ENCODE measurements around the gene GPR156.
"Not testable (repeated sequence)": the region's sequence is repeated elsewhere in the genome, so short reads cannot be mapped to it uniquely, and the experiment has no call there.

GPR156 gene

DNA sequence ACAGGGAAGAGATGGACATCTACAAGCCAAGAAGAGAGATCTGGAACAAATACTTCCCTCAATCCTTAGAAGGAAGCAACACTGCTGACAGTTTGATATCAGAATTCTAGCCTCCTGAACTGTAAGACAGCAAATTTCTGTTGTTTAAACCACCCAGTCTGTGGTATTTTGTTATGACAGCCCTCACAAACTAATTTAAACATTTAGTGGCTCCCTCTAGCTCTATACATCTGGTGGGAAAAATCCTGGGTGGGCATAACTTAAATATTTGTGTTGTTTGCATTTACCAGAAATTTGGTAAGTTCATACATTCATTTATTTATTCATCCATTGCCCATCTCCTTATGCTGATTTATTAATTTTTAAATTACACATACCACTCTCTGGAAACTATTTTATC lies 128.3 kb downstream of the GPR156 start:
- DNase-seq, result peak; percentile 80

DNA sequence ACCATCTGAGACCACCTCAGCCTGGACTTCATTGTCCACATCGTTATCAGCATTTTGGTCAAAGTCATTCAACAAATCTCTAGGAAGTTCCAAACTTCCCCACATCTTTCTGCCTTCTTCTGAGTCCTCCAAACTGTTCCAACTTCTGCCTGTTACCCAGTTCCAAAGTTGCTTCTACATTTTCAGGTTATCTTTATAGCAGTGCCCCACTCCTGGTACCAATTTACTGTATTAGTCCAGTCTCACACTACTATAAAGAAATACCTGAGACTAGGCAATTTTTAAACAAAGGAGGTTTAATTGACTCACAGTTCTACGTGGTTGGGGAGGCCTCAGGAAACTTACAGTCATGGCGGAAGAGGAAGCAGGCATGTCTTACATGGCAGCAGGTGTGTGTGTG lies 129.3 kb downstream of the GPR156 start:
- DNase-seq, result not testable (repeated sequence)

DNA sequence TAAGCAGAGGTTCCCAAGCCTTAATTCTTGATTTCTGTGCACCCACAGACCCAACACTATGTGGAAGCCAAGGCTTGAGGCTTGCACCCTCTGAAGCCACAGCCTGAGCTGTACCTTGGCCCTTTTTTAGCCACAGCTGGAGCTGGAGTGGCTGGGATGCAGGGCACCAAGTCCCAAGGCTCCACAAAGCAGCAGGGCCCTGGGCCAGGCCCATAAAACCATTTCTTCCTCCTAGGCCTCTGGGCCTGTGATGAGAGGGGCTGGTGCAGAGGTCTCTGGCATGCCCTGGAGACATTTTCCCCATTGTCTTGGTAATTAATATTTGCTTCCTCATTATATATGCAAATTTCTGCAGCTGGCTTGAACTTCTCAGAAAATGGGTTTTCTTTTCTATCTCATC lies 129.9 kb downstream of the GPR156 start:
- no peak for DNase-seq

DNA sequence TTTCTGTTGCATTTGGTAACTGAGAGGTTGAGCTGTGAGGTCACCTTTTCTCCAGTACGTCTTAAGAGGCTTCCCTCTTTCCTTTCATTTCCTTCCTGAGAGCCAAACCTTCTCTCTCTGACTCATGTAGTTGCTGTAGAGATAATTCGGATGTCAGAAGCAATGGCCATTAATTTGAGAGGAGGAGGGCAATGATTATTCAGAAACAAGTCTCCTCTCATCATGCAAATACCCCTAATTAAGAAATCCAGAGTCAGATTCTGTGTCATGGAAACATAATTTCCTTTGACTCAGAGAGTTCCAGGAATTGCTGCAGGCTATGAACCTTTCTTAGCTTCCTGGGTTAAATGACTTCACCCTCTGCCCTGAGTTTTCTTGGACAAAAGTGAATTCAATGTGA lies 131.7 kb downstream of the GPR156 start:
- peak; percentile 91 for DNase-seq

DNA sequence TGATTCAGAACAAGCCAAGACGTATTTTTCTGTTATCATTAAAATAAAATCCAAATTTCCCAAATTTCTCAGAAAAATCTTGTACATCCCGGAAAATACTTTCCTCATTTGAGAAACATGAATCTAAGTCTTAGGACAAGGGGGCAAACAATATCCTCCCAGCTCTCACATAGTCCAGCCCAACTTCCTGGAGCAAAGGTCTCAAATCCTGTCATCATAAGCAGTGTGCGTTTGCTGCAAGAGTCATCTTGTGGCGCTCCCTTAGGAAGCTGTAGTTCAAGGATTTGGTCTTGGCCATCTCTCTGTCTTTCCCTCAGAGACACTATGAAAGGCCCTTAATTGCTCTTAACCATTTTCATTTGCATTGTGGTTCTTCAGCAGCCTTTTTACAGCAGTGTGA lies 133.2 kb downstream of the GPR156 start:
- DNase-seq, result no peak

DNA sequence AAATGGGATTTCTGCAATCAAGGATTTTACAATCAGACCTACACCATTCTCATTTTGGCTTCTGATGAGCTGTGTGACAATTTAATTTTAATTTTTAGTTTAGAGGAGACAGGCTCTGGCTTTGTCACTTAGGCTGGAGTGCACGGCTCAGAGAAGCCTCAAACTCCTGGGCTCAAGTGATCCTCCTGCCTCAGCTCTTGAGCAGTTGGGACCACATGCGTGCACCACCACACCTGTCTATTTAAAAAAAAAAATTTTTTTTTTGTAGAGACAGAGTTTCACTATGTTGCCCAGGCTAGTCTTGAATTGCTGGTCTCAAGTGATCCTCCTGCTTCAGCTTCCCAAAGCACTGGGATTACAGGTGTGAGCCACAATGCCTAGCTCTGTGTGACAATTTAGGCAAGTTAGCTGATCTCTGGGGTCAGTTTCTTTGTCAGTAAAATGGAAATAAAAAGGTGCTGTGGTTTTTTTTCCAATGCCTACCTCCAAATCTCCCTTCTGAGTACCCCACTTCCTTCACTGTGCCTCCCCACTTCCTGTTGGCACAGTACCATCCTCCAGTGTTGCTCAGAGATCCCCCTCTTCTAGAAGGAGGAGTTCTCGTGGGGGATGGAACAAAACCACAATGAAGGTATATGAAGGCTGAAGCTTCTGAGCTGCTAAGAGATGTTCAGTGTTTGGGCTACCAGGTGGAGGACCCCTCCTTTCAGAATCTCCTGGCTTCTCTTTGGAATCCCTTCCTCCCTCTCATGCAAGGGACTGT lies 136.7 kb downstream of the GPR156 start:
- DNase-seq, result no peak

DNA sequence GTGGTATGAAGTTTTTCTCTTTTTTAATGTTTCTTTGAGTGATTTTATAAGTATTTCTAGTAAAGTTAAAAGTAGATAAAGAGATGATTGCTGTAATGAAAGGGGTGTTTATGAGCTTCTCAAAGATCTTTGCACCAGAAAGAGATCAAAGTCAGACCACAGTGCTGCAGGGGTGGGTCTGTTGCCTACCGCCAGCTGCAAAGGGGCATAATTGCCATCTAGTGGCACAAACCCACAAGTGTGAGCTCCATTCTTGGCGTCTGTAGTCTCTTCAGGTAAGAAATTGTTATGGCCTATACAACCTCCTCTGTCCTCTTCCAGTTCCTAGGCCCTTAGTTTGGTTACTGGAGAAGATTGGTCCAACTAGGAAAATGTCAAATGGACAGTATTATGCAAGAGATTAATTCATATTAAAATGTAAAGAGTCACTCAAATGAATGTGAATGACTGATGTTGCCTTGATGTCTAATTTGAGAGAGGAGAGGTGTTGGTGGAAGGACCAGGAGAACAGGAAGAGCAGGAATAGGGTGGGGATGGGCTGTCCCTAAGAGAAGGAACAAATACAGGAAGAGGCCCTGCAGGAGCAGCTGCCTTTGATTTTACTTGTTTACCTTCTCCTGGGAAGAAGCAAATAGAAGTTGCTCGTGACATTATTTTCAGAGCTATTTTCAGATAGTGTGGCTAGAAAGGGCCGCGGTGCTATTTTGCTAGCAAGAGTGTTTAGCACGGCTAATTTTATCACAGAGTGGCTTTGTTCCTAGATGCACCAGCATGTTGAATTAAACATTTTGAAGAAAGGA lies 137.8 kb downstream of the GPR156 start:
- DNase-seq, result no peak

DNA sequence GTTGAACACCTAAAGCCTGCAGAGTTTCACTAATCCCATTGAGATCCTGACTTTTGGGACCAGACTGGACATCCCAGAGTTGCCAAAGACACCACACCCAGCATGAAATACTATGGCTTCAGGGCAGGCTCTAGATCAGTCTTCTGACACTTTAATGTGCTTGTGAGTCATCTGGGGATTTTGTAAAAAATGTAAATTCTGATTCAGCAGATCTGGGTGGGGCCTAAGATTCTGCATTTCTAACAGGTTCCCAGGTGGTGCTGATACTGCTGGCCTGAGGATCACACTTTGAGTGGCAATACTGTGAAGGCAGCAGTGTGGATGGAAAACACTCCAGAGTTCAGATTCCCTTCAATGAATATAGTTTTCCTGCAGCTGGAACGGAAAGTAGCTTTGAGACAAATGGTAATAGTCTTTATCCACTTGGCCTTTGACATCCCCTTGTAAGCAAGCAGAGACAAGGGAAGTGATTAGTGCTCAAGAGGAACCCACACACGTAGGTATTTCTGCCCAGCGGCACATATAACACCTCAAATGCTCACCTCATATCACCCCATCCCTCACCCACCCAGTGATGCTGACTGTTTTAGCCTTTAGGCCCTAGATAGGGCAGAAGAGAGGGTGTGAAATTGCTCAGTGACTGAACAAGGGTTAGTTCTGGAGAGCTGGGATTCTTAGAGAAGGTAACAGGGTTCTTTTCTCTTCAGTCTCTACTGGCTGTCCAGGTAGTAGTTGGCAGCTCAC lies 139.3 kb downstream of the GPR156 start:
- peak; percentile 73 for DNase-seq

DNA sequence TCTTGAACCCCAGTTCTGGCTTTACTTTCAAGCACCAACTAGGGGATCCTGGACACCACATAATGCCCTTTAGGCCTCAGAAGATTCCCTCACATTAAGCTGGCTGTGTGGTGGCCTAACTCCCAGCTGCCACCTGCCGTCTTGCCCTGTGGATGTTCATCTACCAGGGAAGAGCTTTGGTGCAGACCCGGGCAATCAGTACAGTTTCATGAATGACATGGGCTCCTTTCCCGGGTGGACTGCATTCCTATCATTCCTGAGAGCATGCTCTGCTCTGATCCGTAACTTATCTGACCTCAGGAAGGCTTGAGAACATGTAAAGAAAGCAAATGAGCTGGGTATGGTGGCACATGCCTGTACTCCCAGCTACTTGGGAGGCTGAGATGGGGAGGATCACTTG lies 140.8 kb downstream of the GPR156 start:
- peak; percentile 61 for DNase-seq

DNA sequence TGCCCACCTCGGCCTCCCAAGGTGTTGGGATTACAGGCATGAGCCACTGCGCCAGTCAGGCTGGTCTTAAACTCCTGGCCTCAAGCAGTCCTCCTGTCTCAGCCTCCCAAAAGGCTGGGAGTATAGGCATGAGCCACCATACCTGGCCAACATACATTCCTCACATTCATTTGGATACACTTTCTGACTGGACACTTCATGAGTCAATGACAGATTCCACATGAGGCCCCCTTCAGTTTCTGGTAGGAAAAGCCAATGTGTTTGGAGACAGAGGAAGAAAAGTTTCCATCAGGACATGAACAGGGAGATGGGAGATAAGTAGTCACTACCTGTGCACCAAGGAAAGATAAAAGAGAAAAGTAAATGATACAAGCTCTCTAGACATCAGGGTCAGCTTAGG lies 141.3 kb downstream of the GPR156 start:
- no peak for DNase-seq

DNA sequence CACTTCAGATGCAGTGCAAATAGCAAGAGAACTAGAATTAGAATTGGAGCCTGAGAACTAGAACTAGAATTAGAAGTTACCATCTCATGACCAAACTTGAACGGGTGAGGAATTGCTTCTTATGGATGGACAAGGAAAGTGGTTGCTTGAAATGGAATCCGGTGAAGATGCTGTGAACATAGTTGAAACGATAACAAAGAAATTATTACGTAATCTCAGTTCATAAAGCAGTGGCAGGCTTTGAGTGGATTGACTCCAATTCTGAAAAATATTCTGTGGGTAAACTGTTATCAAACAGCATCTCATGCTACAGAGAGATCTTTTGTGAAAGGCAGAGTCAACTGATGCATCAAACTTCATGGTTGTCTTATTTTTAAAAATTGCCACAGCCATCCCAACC lies 142.8 kb downstream of the GPR156 start:
- no peak for DNase-seq

DNA sequence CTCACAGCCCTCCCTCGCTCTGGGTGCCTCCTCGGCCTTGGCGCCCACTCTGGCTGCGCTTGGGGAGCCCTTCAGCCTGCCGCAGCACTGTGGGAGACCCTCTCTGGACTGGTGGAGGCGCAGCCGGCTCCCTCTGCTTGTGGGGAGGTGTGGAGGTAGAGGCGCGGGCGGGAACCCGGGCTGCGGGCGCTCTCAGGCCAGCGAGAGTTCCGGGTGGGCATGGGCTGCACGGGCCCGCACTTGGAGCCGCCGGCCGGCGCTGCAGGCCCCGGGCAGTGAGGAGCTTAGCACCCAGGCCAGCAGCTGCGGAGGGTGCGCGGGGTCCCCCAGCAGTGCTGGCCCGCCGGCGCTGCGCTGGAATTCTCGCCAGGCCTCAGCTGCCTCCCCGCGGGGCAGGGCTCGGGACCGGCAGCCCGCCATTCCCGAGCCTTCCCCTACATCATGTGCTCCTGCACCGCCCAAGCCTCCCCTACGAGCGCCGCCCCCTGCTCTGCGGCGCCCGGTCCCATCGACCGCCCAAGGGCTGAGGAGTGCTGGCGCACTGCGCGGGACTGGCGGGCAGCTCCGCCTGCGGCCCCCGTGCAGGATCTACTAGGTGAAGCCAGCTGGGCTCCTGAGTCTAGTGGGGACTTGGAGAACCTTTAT lies 144.8 kb downstream of the GPR156 start:
- no peak for DNase-seq

DNA sequence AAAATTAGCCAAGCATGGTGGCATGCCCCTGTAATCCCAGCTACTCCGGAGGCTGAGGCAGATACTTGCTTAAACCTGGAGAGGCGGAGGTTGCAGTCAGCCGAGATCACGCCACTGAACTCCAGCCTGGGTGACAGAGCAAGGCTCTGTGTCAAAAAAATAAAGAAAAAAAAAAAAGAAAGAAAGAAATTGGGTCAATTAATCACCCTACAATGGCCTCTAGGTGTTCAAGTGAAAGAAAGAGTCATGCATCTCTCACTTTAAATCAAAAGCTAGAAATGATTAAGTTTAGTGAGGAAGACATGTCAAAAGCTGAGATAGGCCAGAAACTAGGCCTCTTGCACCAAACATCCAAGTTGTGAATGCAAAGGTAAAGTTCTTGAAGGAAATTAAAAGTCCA lies 145.9 kb downstream of the GPR156 start:
- no peak for DNase-seq

DNA sequence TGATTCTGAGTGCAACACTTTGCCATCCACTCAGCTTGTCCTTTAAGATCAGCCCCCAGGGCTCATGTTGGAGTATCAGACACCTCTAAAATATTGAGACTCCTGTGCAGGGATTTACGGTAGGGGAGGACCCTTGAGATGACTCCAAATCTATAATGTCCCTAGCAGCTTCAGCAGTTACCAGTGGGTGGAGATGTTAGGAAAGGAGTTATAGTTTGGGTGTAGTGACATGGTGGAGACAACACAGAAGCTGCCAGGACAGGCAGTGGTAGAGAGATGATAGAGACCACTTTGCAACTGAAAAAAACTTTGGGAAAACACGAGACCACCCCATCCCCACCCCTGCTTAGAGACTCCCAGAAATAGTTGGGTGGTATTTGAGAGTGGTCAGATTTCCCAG lies 147.5 kb downstream of the GPR156 start:
- DNase-seq, result no peak

DNA sequence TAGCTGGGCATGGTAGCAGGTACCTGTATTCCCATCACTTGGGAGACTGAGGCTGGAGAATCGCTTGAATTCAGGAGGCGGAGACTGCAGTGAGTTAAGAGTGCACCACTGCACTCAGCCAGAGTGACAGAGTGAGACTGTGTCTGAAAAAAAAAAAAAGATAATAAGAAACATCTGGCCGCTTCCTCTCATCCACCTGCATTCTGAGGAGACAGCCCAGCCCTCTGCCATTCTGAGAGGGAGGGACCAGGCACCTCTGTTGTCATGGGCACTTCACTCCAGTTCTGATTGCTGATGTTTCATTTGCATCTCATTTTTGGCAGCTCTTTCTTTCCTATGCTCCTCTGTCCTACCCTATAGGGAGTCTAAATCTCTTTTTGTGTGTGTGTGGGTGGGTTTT lies 154.4 kb downstream of the GPR156 start:
- no peak for DNase-seq

DNA sequence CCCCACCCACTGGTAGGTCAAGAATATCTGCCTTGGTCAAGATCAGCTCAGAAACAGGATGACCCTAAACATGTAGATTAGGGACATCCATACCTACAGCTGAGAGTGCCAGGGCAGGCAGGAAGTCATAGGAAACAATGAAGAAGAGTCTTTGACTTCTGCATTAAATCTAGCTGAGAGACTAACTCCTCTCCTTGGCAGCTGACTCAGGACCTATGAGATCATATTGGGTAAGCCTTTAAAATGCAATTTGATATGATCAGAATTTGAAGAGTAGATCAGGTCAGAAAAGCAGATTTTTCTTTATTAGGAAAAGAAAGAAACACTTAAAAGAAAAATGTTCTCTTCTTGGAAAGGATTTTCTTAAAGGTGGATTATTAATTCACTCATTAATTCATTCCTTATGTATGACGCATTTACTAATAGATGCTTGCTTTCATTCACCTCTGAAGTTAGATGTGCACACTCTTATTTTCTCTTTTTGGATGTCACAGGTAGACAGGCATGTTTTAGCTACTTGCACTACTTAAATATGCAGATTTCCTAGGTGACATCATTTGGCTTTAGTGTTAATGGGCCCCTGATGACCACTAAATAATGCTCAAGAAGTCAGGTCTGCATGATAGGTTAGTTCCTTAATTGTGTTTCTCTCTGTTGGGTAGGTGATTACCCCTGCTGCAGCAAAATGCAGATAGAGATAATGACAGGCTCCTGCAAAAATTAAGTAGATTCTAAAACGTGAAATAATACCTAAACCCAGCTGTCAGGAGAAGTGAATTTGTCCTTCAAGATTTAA lies 155.1 kb downstream of the GPR156 start:
- peak; percentile 38 for DNase-seq

DNA sequence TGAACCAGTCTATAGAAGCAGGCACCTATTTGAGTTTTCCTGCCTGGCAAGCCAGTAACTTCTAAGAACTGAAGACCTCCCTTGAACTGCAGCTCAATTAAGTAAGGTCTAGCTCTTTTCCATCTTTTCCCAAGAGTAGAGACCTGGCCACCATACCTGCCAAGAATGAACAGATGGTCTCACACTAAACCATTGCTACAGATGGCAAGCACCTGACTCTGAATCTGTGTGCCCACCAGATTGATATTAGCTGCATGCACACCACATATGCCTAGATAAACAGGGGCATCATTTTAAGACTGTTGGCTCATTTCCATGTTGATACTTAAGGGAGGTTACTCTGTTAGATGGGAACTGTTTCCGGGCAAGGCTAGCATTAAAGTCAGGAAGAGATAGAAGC lies 156.0 kb downstream of the GPR156 start:
- no peak for DNase-seq

DNA sequence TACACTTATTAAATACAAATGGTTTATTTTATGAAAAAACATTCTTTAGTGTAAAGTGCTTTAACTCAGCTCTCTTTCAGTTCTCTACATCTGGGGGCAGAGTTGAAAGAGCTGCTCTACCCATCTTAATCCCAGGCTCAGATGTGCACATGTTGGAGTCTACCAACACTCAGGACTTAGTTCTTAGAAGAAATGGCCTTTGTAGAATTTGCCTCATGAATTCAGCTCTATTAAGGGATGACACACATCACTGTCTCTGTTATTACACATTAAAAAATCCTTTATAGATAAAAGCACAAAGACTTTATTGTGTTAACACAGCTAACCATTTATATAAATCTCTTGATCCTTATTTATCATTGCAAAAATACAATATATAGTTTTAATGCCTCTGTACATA lies 159.0 kb downstream of the GPR156 start:
- DNase-seq, result no peak

DNA sequence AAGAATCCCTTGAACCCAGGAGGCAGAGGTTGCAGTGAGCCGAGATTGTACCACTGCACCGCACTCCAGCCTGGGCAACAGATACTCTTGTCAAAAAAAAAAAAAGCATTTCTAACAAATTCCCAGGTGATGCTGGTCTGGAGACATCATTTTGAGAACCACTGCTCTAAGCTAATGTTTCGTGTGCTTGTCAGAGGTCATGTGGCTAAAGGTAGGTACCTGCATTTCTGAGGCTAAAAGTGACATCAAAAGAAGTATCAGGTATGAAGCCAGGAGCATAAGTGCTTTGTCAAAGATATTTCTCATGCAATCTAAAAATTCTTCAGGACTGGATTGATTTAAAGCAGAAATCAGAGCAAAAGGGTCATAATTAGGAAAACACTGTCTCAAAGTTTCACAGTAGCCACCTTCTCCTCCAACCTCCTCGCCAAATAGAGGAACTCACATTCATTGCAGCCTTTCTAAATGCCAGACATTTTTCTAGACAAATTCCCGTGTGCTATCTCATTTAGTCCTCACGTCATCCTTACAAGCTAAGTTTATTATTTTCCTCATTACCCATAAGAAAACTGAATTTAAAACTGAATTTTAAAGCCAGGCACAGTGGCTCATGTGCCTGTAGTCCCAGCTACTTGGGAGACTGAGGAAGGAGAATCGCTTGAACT lies 165.0 kb downstream of the GPR156 start:
- DNase-seq, result no peak
